Gastrocnemius medialis (tissue), 4 donors: ENCODE measurements around the gene TUBGCP3.

Source experiments
- CTCF ChIP-seq, 5 experiments: fragments of 450-650 bp in 3 of 5; fragments of 200-600 bp in 2 of 5; sonication (generic) in 2 of 5; IDR thresholded peaks in 4 of 5; conservative IDR thresholded peaks in 1 of 5; 1 replicate in 4 of 5; 2 replicates in 1 of 5; pipeline ENCODE4 v1.5.1; 2016 to 2019; ENCODE audit warnings: antibody characterized with exemption in 5 of 5, mild to moderate bottlenecking in 3 of 5, moderate library complexity in 3 of 5
- POLR2A ChIP-seq, 2 donors: fragments of 450-650 bp; IDR thresholded peaks; one replicate each; pipeline ENCODE4 v1.6.1; 2017; ENCODE audit warnings: antibody characterized with exemption in 2 of 2, mild to moderate bottlenecking in 2 of 2, moderate library complexity in 2 of 2

- TF ChIP-seq CTCF (IDR thresholded peaks at IDR 0.05 in 4 of 5, conservative IDR thresholded peaks at IDR 0.05 in 1 of 5) (no peak), POLR2A (IDR thresholded peaks at IDR 0.05) (no peak)
Observed at GRCh38 chr13:112635323-112635722, 47.4 kb upstream of the TUBGCP3 start.
